GM10266 (cell line): ENCODE data around the gene PTGER3.

Source experiments
- DNase-seq: peaks from one replicate; pipeline ENCODE4 v3.0.0; 2012; ENCODE audit errors: extremely low spot score
- CTCF ChIP-seq: IDR thresholded peaks from 2 replicates; pipeline ENCODE4 v1.5.1; 2012; ENCODE audit warnings: mild to moderate bottlenecking, low read depth; ENCODE audit not compliant: control insufficient read depth, insufficient read depth; ENCODE audit errors: missing control alignments

PTGER3 gene

GRCh38 chr1:71072273-71072672 is 24.7 kb upstream of the PTGER3 start:
- TF ChIP-seq CTCF = no peak
- no peak for DNase-seq

- no peak for TF ChIP-seq CTCF
- DNase-seq = no peak
These were observed 24.1 kb upstream of the PTGER3 start for GRCh38 chr1:71071720-71072119.

- no peak for DNase-seq
- TF ChIP-seq CTCF = no peak
These were observed 21.0 kb upstream of the PTGER3 start for GRCh38 chr1:71068325-71069240.

- no peak for TF ChIP-seq CTCF
- DNase-seq = no peak
These were observed 7.2 kb upstream of the PTGER3 start for GRCh38 chr1:71054791-71055190.

GRCh38 chr1:71054281-71054731 is 6.7 kb upstream of the PTGER3 start:
- no peak for DNase-seq
- no peak for TF ChIP-seq CTCF

- TF ChIP-seq CTCF = no peak
These were observed 6.1 kb upstream of the PTGER3 start for GRCh38 chr1:71053758-71054157.

GRCh38 chr1:71053146-71053545 is 5.5 kb upstream of the PTGER3 start:
- no peak for DNase-seq
- no peak for TF ChIP-seq CTCF

More at GRCh38 chr1:71053758-71054157, 6.1 kb upstream of the PTGER3 start:
- DNase-seq = no peak
